WERI-Rb-1 (cell line): ENCODE data around the gene MAST3.

Experiments used
- DNase-seq: peaks from one replicate; pipeline ENCODE4 v3.0.0-alpha.2; 2020
- H3K27ac ChIP-seq: fragments of 250-450 bp; sonication (Bioruptor Pico); 2 replicates; pipeline ENCODE4 v1.5.1; 2020; ENCODE audit warnings: mild to moderate bottlenecking, moderate library complexity
- H3K27me3 ChIP-seq: fragments of 250-450 bp; sonication (Bioruptor Pico); 2 replicates; pipeline ENCODE4 v1.5.1; 2021; ENCODE audit warnings: mild to moderate bottlenecking, low read depth, moderate library complexity; ENCODE audit not compliant: insufficient read depth, severe bottlenecking
- H3K36me3 ChIP-seq: fragments of 250-450 bp; sonication (Bioruptor Pico); 2 replicates; pipeline ENCODE4 v1.5.1; 2020; ENCODE audit warnings: mild to moderate bottlenecking, moderate library complexity
- H3K4me3 ChIP-seq: 2 replicates; pipeline ENCODE4 v1.5.1; 2011; ENCODE audit warnings: low read depth, mild to moderate bottlenecking, control low read depth, low read length
- H3K9me3 ChIP-seq: fragments of 250-450 bp; sonication (Bioruptor Pico); 2 replicates; pipeline ENCODE4 v1.5.1; 2021; ENCODE audit warnings: mild to moderate bottlenecking, moderate library complexity; ENCODE audit not compliant: severe bottlenecking
- TF ChIP-seq, protein P1 (sequence below): IDR thresholded peaks from 2 replicates; pipeline ENCODE4 v1.5.1; 2011; ENCODE audit warnings: low read depth, mild to moderate bottlenecking, control low read depth, inconsistent platforms, low read length

The MAST3 gene

DNA sequence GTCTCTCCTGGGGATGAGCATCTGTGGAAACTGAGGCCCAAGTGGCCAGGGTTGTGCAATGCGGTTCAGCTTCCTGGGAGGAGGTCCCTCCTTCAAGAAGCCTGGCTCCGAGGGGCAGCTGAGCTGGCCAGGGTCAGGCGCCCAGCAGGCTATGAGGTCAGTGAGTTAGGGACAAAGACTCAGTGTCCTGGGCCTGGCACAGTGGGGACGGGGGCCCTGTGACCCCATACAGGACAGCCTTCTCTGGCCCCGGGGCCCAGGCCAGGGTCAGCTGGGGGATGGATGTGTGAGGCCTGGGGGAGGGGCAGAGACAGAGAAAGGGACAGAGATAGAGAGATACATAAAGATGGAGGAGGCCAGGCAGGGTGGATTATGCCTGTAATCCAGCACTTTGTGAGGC is 7.9 kb upstream of the MAST3 start:
- TF ChIP-seq, protein P1, sequence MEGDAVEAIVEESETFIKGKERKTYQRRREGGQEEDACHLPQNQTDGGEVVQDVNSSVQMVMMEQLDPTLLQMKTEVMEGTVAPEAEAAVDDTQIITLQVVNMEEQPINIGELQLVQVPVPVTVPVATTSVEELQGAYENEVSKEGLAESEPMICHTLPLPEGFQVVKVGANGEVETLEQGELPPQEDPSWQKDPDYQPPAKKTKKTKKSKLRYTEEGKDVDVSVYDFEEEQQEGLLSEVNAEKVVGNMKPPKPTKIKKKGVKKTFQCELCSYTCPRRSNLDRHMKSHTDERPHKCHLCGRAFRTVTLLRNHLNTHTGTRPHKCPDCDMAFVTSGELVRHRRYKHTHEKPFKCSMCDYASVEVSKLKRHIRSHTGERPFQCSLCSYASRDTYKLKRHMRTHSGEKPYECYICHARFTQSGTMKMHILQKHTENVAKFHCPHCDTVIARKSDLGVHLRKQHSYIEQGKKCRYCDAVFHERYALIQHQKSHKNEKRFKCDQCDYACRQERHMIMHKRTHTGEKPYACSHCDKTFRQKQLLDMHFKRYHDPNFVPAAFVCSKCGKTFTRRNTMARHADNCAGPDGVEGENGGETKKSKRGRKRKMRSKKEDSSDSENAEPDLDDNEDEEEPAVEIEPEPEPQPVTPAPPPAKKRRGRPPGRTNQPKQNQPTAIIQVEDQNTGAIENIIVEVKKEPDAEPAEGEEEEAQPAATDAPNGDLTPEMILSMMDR: no peak
- Histone ChIP-seq H3K27ac (no peak overlapping the region), H3K27me3 (no peaks in the 10 kb centered on the region), H3K36me3 (no peaks in the 10 kb centered on the region), H3K9me3 (peaks cover 5% of the 10 kb centered on the region), H3K4me3 (no peak overlapping the region)
- no peak for DNase-seq

DNA sequence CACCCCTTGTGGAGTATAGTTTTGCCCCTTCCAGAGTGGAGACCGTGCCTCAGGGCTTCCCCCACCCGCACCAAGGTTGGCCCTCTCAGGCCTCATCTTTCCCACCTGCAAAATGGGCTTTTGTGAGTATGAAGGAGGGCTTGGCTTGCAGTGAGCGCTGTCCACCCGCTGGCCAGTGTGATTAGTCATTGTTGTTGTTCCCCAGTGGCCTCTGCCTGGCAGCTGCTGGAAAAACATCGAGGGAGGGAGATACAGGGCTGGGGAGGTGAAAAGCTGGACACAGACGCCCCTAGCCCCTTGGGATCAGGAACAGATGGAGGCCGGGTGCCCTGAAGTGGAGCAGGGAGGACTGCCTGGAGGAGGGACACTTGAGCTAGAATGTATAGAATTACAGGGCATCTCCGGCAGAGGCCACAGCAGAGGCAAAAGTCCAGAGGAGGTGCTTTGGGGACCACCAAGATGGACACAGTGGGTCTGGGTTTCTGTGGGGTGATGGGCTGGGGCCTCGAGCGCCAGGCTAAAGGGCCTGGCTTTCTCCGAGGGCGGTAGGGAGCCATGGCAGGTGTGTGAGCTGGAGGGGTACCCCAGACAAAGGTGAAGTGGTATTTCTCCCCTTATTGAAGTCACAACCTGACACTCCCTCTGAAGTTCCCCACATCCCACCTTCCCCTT is 6.9 kb upstream of the MAST3 start:
- H3K27ac ChIP-seq: no peak overlapping the region
- TF ChIP-seq, protein P1: no peak
- H3K27me3 ChIP-seq: no peaks in the 10 kb centered on the region
- H3K9me3 ChIP-seq: peaks cover 5% of the 10 kb centered on the region
- no peaks in the 10 kb centered on the region for H3K36me3 ChIP-seq
- DNase-seq: no peak
- H3K4me3 ChIP-seq: no peak overlapping the region

DNA sequence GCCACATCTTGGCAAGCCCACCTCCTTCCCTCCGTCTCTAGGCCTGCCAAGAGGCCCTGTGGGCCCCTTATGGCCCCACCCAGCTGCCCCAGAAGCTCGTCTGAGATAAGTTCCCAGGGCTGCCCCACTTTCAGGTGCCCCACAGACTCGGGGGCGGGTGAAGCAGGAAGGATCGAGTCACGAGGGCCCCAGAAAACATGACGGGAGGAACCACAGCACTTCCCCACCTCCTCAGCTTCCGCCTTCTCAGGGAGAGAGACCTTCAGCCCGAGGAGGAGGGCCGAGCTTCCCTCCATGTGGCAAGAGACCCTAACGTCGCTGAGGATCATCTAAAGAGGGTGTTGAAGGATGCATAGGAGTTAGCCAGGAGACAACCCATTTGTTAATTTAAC is 6.4 kb upstream of the MAST3 start:
- Histone ChIP-seq H3K36me3 (no peaks in the 10 kb centered on the region), H3K27me3 (no peaks in the 10 kb centered on the region), H3K27ac (no peak overlapping the region), H3K9me3 (peaks cover 5% of the 10 kb centered on the region), H3K4me3 (no peak overlapping the region)
- no peak for DNase-seq
- TF ChIP-seq, protein P1: no peak

DNA sequence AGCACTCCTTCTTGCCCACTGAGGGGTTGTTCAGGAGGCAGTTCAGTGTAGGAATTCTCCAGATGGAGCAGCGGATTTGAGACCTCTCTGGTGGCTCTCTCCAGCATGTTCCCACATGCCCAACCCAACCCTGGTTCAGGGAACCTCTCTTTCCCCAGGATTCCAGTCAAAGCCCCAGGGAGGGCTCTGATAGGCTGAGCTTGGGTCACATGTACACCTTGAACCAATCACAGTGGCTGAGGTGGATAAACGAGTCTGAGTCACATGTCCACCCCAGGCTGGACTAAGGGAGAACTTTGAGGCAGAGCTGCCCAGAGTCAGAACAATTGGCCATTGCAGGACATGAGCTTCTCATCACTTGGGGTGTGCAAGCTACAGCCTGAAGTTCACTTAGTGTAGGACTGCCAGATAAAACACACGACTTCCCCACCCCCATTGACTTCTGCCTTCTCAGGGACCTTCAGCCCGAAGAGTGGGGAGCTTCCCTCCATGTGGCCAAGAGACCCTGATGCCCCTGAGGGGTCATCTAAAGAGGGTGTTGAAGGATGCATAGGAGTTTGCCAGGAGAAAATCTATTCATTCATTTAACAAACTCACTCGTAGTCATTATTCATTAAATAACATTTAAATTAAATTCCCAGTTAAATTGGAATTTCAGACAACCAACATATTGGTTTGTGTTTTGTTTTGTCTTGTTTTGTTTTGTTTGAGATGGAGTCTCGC is 4.0 kb upstream of the MAST3 start:
- Histone ChIP-seq H3K27ac (no peak overlapping the region), H3K27me3 (no peaks in the 10 kb centered on the region), H3K9me3 (peaks cover 5% of the 10 kb centered on the region), H3K4me3 (no peak overlapping the region), H3K36me3 (no peaks in the 10 kb centered on the region)
- TF ChIP-seq, protein P1: no peak
- DNase-seq: peak; percentile 45

DNA sequence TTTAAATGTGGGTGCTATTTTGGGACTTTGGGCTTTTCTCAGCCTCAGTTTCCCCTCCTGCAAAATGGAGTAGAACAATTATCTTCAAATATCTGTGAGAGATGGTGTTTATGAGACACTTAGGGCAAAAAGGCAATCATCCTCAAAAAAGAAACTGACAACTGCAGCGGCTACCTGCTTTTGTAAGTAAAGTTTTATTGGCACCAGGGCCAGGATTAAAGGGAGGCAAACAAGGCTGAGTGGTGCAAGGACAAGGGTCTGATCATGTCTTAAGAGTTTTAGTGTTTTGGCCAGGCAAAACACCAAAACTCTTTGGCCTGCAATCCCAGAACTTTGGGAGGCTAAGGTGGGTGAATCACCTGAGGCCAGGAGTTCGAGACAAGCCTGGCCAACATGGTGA is 1.3 kb upstream of the MAST3 start:
- TF ChIP-seq, protein P1: no peak
- DNase-seq: no peak
- Histone ChIP-seq H3K36me3 (no peaks in the 10 kb centered on the region), H3K27me3 (no peaks in the 10 kb centered on the region), H3K27ac (no peak overlapping the region), H3K4me3 (no peak overlapping the region), H3K9me3 (peaks cover 5% of the 10 kb centered on the region)
